ENCODE data around the gene HPS4.

DNA sequence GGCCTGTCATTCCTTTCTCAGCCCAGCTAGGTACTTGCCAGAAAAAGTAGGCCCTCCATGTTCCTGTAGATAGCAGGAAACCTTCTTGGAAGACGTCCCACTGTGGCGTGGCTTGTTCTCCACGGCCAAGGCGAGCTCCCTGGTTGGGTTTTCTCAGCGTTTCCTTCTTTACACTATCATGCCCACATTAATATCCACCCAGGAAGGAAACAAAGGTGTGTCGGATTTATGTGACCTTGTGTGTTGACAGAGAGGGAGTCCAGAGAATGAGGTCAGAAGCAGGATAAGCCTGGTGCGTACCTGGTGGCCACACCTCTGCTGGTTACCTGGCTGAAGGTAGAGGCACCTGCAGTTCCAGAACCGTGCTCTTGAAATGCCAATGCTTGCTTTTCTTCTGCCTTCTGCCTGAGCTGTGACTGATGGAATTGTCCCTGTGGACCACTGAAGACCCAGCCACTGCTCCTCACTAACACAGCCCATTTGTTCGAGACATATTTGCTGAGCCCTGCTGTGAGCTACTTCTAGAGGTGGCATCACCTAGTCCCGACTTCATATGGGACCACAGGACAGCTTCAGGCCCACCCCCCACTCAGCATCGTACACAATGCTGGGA, 46.6 kb downstream of the HPS4 start:
- TF ChIP-seq POLR2A (IDR thresholded peaks at IDR 0.05; ENCODE audit: low read length) (no peak), GATA1 (IDR thresholded peaks at IDR 0.05; ENCODE audit: low read depth, low read length) (no peak)

Data from erythroblast (primary cell).